HG03521 (cell line): ENCODE results near the gene KCNJ16.

Experiments
- ATAC-seq: cut with Tn5 transposase; IDR thresholded peaks from one replicate; pipeline ENCODE4 v1.9.1; 2021; ENCODE audit warnings: mild to moderate bottlenecking, moderate library complexity; ENCODE audit not compliant: unreplicated experiment

Gene KCNJ16

DNA sequence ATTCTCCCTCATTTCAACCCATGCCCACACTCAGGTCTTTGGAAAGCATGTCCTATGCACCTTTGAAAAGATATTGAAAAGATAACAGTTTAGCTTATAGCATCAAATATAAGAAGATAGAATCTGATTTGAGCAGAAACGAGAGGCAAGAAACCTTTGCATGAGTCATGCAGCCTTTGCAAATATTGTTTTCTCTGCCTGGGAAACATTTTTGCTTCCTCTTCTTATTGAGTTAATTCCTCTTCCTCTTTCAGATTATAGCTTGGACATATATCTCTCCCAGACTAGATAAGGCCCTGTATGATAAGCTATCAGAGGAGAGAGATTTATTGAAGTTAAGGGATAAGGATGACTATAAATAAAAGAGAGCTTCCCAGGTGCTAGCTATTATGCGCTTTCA, 48.2 kb downstream of the KCNJ16 start:
- no peak for ATAC-seq

GRCh38 chr17:70124723-70125122, 49.7 kb downstream of the KCNJ16 start:
- no peak for ATAC-seq

DNA sequence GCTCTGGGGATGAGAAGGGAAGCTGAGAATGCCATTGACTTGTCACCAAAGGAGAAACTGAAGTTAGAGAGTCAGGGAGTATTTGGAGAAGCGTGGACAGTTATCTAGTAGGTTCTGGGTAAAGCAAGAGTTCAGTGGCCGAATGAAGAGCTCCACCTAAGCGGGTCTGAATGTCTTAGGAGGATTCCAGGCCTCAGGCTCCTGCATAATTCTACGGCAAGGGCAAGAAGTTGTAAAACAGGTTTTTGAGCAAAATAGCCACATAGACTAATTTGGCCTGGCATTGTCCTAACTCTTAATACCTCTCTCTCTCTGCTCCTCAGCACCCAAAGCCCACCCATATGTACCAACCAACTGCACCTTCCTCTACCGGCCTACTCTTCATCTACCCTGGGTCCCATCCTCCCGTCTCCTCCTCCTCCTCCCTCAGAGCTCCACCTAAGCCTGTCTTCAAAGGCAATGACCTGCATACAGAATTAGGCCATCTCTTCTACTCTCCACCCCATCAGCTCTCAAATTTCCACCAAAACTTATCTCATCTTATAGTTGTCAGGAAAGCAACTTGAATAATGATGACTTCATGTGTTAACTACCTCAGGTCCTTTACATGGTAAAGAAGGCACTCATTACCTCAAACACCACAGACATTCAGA, 52.3 kb downstream of the KCNJ16 start:
- ATAC-seq, result no peak

DNA sequence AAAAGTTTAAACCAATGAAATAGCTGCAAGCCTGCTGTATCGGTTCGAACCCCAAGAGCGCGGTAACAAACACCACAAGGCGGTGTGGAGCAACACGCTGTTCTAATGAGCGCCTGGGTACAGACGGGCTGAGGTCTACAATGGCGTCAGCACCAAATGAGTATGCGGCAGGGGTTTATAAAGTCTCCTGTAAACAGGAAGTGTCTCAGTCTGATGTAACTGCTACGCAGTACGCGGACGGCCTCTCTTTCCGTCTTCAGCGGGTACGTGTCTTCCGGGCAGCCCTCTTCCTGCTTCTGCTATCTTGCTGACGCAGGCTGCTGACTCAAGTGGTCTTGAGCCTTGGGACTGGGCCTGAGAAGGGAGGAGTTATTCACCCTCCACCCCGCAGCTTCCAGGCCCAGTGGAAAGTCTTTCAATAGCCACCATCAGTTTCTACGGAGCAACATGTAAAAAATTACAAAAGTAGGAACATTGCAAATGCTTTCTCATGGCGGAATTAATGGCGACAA, 53.8 kb downstream of the KCNJ16 start:
- no peak for ATAC-seq

DNA sequence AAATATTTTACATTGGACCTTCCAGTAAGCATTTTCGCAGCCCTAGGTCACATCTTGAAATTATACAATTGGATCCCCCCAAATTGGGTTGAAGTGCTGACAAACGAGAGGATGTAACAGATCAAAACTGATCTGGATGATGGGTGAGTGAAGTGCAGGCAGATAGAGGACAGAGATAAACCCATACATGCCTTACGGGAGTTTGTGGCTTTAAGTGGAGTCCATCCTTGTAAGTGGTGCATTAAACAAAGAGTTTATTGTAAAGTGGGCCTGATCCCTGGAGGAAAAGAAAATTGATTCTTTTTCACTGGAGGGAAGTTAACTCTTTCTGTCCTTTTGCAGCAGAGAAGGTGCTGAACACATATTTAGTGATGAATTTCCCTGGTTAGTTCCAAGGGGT, 55.3 kb downstream of the KCNJ16 start:
- no peak for ATAC-seq

DNA sequence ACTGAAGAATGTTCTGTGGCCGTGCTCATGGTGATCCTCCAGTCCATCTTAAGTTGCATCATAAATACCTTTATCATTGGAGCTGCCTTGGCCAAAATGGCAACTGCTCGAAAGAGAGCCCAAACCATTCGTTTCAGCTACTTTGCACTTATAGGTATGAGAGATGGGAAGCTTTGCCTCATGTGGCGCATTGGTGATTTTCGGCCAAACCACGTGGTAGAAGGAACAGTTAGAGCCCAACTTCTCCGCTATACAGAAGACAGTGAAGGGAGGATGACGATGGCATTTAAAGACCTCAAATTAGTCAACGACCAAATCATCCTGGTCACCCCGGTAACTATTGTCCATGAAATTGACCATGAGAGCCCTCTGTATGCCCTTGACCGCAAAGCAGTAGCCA, 57.5 kb downstream of the KCNJ16 start:
- no peak for ATAC-seq

DNA sequence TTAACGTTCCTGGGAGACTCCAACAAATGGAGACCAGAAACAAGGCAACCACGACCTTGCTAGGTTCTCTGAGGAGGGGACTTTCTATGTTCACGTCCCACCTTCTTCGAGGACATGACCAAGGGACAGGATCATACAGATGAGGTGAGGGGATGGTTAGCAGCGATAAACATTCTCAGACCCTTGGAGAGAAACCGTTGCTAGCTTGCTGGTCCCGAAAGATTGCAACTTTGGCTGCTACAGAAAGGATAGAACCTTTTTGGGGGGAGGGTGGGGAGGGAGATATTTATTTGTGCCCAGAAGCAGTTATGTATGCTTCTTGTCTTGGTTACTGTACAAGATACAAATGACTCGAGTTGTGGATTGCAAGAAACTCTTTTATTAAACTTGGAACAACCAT, 59.0 kb downstream of the KCNJ16 start:
- ATAC-seq, result no peak

DNA sequence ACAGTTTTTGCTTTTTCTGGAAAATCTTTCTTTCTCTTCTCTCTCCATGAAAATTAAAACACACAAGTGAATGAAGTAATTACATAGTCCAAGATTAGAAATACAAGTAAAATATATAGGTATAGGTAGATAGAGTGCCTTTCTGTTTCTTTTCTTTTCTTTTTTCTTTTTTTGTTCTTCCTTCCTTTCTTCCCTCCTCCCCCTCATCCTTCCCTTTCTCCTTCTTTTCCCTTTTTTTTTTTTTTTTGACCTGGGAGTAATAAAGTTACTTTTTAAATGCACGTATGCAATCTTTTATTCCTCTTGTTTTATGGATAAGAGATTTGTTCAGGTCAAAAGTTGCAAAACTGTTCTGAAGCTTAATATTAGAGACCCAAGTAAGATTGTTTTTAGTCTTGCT, 59.8 kb downstream of the KCNJ16 start:
- no peak for ATAC-seq

DNA sequence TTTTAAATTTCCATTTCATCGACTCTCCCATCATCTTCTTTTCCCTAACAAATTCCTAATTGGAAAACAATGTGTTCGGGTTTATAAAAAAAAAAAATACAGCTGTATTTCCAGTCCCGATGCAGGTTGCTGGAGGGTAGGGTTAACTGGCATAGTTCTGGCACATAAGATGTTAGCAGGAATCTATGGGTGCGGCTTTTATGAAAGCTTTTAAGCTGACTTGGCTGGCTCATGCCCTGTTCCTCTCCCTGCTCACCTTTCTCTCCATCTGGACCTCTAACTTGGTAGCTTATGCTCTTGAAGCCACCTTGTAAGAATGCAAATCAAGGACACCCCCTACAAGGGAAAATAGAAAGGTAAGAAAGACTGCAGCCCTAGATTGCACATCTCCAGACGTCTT, 61.1 kb downstream of the KCNJ16 start:
- ATAC-seq, result no peak

- peak; percentile 98 for ATAC-seq
These were observed 62.6 kb downstream of the KCNJ16 start for GRCh38 chr17:70137451-70138230.

GRCh38 chr17:70138291-70138865, 63.4 kb downstream of the KCNJ16 start:
- no peak for ATAC-seq

- no peak for ATAC-seq
These were observed 64.5 kb downstream of the KCNJ16 start for GRCh38 chr17:70139449-70139993.

- ATAC-seq, result no peak
These were observed 69.3 kb downstream of the KCNJ16 start for GRCh38 chr17:70144260-70144846.

DNA sequence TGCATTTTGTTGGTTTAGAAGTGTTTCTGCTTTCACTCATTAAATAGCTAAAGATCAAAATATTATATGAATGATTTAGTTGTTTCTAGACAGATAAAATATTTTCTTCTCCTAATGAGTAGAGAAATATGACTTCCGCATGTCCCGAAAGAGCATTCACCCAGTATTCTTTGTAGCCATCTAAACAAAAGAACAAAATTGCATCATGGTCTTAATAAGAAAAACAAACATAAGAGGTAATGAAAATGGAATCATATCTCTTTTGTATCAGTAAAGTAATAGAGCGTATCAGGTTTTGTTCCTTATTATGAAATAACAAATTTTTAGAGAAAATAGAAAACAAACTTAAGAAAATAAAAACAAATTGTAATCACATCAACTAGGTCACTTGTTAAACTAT, 78.2 kb downstream of the KCNJ16 start:
- ATAC-seq, result no peak

- no peak for ATAC-seq
These were observed 82.1 kb downstream of the KCNJ16 start for GRCh38 chr17:70157151-70157550.

GRCh38 chr17:70158180-70158579, 83.2 kb downstream of the KCNJ16 start:
- ATAC-seq, result no peak

- ATAC-seq, result no peak
These were observed 83.6 kb downstream of the KCNJ16 start for GRCh38 chr17:70158591-70158990.

DNA sequence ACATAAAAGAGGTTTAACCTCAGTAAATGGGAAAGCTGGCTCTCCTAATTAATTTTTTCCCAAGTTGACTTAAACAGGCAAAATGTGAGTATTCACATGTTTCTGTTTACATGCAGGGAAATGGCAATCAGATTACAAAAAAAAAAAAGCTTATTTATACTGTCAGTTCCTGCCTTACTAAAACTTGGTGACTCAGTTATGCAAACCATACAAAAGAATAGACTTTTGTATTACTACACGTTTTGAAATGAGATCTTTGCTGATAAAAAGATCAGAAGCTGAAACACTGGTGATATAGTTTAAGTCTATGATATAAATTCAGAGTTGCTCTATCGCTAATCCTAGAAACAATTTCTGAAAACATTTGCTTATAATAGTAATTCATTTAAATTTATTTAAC, 85.0 kb downstream of the KCNJ16 start:
- no peak for ATAC-seq

- ATAC-seq, result no peak
These were observed 86.5 kb downstream of the KCNJ16 start for GRCh38 chr17:70161519-70161918.

DNA sequence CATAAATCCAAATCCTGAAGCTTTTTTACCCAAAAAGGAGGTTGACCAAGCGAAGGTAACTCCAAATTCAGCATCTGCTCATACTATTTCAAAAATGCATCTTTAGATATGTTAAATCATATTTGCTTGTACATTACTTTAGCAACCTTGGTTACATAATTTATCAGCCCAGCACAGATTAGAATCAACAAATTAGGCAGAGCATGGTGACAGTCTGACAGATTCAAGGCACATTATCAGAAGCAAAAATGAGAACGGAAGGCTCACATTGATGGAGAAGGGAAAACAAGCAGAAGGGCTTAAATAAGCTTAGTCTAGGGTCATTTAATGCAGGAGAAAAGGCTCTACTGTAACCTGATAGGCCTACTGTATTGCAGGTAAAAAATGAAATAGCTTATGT, 90.4 kb downstream of the KCNJ16 start:
- no peak for ATAC-seq

DNA sequence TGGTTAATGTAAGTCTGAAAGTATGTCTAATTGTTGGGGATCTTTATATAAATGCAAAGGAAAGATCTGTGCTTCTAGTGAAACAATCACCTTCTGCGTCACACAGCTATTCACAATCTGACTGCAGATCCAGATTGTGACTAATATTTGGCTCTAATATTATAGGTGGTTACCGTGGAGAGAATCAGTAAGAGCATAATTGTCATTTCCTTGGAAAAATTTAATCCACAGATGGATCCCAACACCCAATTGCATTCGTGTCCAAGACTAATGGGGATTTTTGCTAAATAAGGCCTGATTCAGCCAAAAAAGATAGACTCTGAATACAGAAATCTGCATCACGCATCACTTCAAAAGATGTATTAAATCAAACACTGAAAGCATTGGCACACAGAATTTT, 91.6 kb downstream of the KCNJ16 start:
- ATAC-seq, result no peak
